ENCODE data around the gene S1PR2. TPM values are rescaled to one million over a fixed set of nuclear protein-coding genes. Genes with fewer than 3 reads are reported as not detected.
"Not testable (repeated sequence)": the region's sequence is repeated elsewhere in the genome, so short reads cannot be mapped to it uniquely, and the experiment has no call there.

The S1PR2 gene
- total and polyA plus RNA-seq, 7 donors = 1.2 to 13.0 (median 7.1) TPM

- H3K27ac ChIP-seq = no peak overlapping the region
- no peaks in the 10 kb centered on the region for H3K36me3 ChIP-seq
- peaks cover 0 to 7% (median 4%) of the 10 kb centered on the region in 4 donors for H3K4me1 ChIP-seq
- H3K27me3 ChIP-seq = no peaks in the 10 kb centered on the region
- DNase-seq = no peak
- no peak for TF ChIP-seq POLR2AphosphoS5 (IDR thresholded peaks at IDR 0.05)
- TF ChIP-seq CTCF (IDR thresholded peaks at IDR 0.05) = no peak
- TF ChIP-seq POLR2A (IDR thresholded peaks at IDR 0.05) = no peak
- TF ChIP-seq EP300 (IDR thresholded peaks at IDR 0.05) = no peak
- no peaks in the 10 kb centered on the region for H3K9me3 ChIP-seq
- 68 to 73% methylated on average over 9 of the region's 9 CpGs for WGBS, 2 donors
- intact Hi-C loops (cut with DNase I) = no loop called here
- H3K4me3 ChIP-seq = no peak overlapping the region
These were observed 14.2 kb upstream of the S1PR2 start for GRCh38 chr19:10245189-10245939.

- Histone ChIP-seq H3K27ac (no peak overlapping the region), H3K36me3 (no peaks in the 10 kb centered on the region), H3K4me1 (peaks cover 0 to 3% (median 0%) of the 10 kb centered on the region in 4 donors), H3K9me3 (no peaks in the 10 kb centered on the region), H3K4me3 (no peak overlapping the region), H3K27me3 (no peaks in the 10 kb centered on the region)
- DNase-seq = no peak
- intact Hi-C loops (cut with DNase I) = no loop called here
- no peak for TF ChIP-seq POLR2A (IDR thresholded peaks at IDR 0.05)
- TF ChIP-seq POLR2AphosphoS5 (IDR thresholded peaks at IDR 0.05) = no peak
- WGBS, 2 donors = 92 to 93% methylated on average over 7 of the region's 7 CpGs
These were observed 12.5 kb upstream of the S1PR2 start for GRCh38 chr19:10243606-10244005.

- H3K36me3 ChIP-seq; H3K27me3 ChIP-seq; intact Hi-C loops (cut with DNase I); H3K9me3 ChIP-seq; H3K27ac ChIP-seq; H3K4me3 ChIP-seq; DNase-seq; H3K4me1 ChIP-seq: not testable (repeated sequence)
- 92% methylated on average over 11 of the region's 11 CpGs for WGBS, 2 donors
These were observed 10.8 kb upstream of the S1PR2 start for GRCh38 chr19:10241826-10242449.

- peak; percentile 92 for DNase-seq
- Histone ChIP-seq H3K36me3 (no peaks in the 10 kb centered on the region), H3K27me3 (no peaks in the 10 kb centered on the region), H3K27ac (peak overlapping the region; percentile 25 to 71 (median 66)), H3K9me3 (no peaks in the 10 kb centered on the region), H3K4me3 (no peak overlapping the region), H3K4me1 (peaks cover 0 to 4% (median 0%) of the 10 kb centered on the region in 4 donors)
- TF ChIP-seq POLR2AphosphoS5 (IDR thresholded peaks at IDR 0.05) (peak in 2 of 4 donors; percentile 57 to 71), EP300 (IDR thresholded peaks at IDR 0.05) (no peak), CTCF (IDR thresholded peaks at IDR 0.05) (no peak)
- WGBS, 2 donors = 17 to 48% methylated on average over 12 of the region's 12 CpGs
- intact Hi-C loops (cut with DNase I) = no loop called here
These were observed 7.1 kb upstream of the S1PR2 start for GRCh38 chr19:10238172-10238783.

- Histone ChIP-seq H3K27ac (peak overlapping the region; percentile 25 to 71 (median 66)), H3K4me1 (peaks cover 0 to 4% (median 0%) of the 10 kb centered on the region in 4 donors), H3K4me3 (no peak overlapping the region), H3K36me3 (no peaks in the 10 kb centered on the region), H3K27me3 (no peaks in the 10 kb centered on the region), H3K9me3 (no peaks in the 10 kb centered on the region)
- 86% methylated on average over 6 of the region's 6 CpGs for WGBS, 2 donors
- no peak for TF ChIP-seq POLR2A (IDR thresholded peaks at IDR 0.05)
- TF ChIP-seq EP300 (IDR thresholded peaks at IDR 0.05) = no peak
- TF ChIP-seq POLR2AphosphoS5 (IDR thresholded peaks at IDR 0.05) = no peak
- TF ChIP-seq CTCF (IDR thresholded peaks at IDR 0.05) = no peak
- DNase-seq = no peak
- intact Hi-C loops (cut with DNase I) = no loop called here
These were observed 6.6 kb upstream of the S1PR2 start for GRCh38 chr19:10237702-10238101.

- H3K9me3 ChIP-seq; H3K27me3 ChIP-seq; H3K4me3 ChIP-seq; DNase-seq; intact Hi-C loops (cut with DNase I); H3K36me3 ChIP-seq: not testable (repeated sequence)
- Histone ChIP-seq H3K27ac (peak overlapping the region; percentile 29 to 71 (median 61)), H3K4me1 (peaks cover 0 to 10% (median 5%) of the 10 kb centered on the region in 4 donors)
- WGBS, 2 donors = 92 to 93% methylated on average over 7 of the region's 7 CpGs
These were observed 4.3 kb upstream of the S1PR2 start for GRCh38 chr19:10235409-10235808.
